Duodenal mucosa (tissue), 2 donors: Measurements from ENCODE around the gene RHOT1.
A peak's percentile ranks its signal among the peaks of the same experiment; 100 is the strongest.
"Not testable (repeated sequence)": the region's sequence is repeated elsewhere in the genome, so short reads cannot be mapped to it uniquely, and the experiment has no call there.

Source experiments
- H3K27ac ChIP-seq: one replicate; pipeline ENCODE4 v1.7.0; 2013; ENCODE audit warnings: low read depth, low read length
- H3K27me3 ChIP-seq, 2 donors: one replicate each; pipeline ENCODE4 v1.7.0; 2013; ENCODE audit warnings: low read length in 2 of 2, control low read depth in 1 of 2; ENCODE audit not compliant: insufficient read depth in 2 of 2, control insufficient read depth in 1 of 2
- H3K36me3 ChIP-seq, 2 donors: one replicate each; pipeline ENCODE4 v1.7.0; 2013; ENCODE audit warnings: low read length in 2 of 2, control low read depth in 1 of 2; ENCODE audit not compliant: insufficient read depth in 2 of 2, control insufficient read depth in 1 of 2
- H3K4me1 ChIP-seq, 2 donors: one replicate each; pipeline ENCODE4 v1.7.0; 2013; ENCODE audit warnings: low read length in 2 of 2, control low read depth in 1 of 2; ENCODE audit not compliant: insufficient read depth in 2 of 2, control insufficient read depth in 1 of 2
- H3K4me3 ChIP-seq, 2 donors: one replicate each; pipeline ENCODE4 v1.7.0; 2013; ENCODE audit warnings: low read length in 2 of 2, low read depth in 1 of 2
- H3K9ac ChIP-seq, 2 donors: one replicate each; pipeline ENCODE4 v1.7.0; 2013; ENCODE audit warnings: low read length in 2 of 2, low read depth in 1 of 2
- H3K9me3 ChIP-seq, 2 donors: one replicate each; pipeline ENCODE4 v1.7.0; 2013; ENCODE audit warnings: low read length in 2 of 2, control low read depth in 1 of 2; ENCODE audit not compliant: control insufficient read depth in 1 of 2

RHOT1 gene

GRCh38 chr17:32142038-32142856 lies at the start of gene RHOT1:
Gene RHOT1, plus strand, starts transcription at chr17:32142502. Its CDS starts 191 bp downstream, at chr17:32142693.
- peak within 1 kb of the TSS; percentile 79 to 97 for H3K4me3 ChIP-seq
- peaks cover 8 to 10% of the 10 kb centered on the region in 2 donors for H3K4me1 ChIP-seq
- H3K9ac ChIP-seq = peak within 1 kb of the TSS; percentile 80 to 91

DNA sequence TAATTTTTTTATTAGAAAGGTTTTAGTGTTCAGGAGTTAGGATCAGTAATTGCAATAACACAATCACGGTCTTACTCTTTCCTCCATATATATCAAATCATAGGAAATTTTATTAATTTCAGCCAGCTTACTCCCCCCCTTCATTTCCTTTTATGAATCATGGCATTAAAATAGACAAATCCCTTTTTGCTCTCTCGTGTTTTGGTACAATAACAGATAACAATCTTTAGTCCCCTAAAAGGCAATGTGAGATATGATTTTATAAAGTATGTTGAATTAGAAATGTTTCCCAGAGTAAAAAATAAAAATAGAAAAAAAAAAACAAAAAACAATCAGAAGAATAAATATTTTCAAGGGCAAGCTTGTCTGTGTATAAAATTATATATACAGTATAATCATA lies 42.6 kb upstream of the RHOT1 start:
- Histone ChIP-seq H3K27me3 (no peaks in the 10 kb centered on the region), H3K27ac (no peak overlapping the region), H3K9ac (no peak overlapping the region), H3K36me3 (no peaks in the 10 kb centered on the region), H3K4me1 (peaks cover 9 to 10% of the 10 kb centered on the region in 2 donors), H3K4me3 (no peak overlapping the region), H3K9me3 (no peaks in the 10 kb centered on the region)

More at GRCh38 chr17:32142038-32142856, at the start of gene RHOT1:
- H3K27ac ChIP-seq = peak within 1 kb of the TSS; percentile 77
- H3K36me3 ChIP-seq = no peaks in the 10 kb centered on the region
- H3K27me3 ChIP-seq = no peaks in the 10 kb centered on the region
- no peaks in the 10 kb centered on the region for H3K9me3 ChIP-seq

DNA sequence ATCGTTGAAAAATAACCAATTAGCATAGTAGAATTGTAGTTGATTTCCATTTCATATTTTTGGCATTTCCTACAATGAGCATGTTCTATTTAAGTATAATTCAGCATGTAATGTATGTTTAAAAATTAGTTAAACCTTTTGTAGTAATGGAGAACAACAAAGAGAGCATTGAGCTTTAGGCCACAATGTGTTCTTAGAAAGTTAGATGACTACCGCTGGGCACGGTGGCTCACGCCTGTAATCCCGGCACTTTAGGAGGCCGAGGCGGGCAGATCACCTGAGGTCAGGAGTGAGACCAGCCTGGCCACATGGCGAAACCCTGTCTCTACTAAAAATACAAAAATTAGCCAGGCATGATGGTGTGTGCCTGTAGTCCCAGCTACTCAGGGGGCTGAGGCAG lies 42.0 kb upstream of the RHOT1 start:
- H3K9me3 ChIP-seq, H3K27me3 ChIP-seq, H3K36me3 ChIP-seq, H3K27ac ChIP-seq, H3K4me3 ChIP-seq, H3K9ac ChIP-seq: not testable (repeated sequence)
- H3K4me1 ChIP-seq = peaks cover 9 to 10% of the 10 kb centered on the region in 2 donors

- Histone ChIP-seq H3K36me3 (no peaks in the 10 kb centered on the region), H3K4me3 (no peak overlapping the region), H3K27ac (no peak overlapping the region), H3K9ac (no peak overlapping the region), H3K9me3 (no peaks in the 10 kb centered on the region), H3K4me1 (peaks cover 9 to 10% of the 10 kb centered on the region in 2 donors), H3K27me3 (no peaks in the 10 kb centered on the region)
These were observed 41.2 kb upstream of the RHOT1 start for GRCh38 chr17:32100971-32101631.

- no peak overlapping the region for H3K9ac ChIP-seq
- no peaks in the 10 kb centered on the region for H3K27me3 ChIP-seq
- H3K27ac ChIP-seq = no peak overlapping the region
- H3K9me3 ChIP-seq = no peaks in the 10 kb centered on the region
- H3K4me1 ChIP-seq = peaks cover 9 to 10% of the 10 kb centered on the region in 2 donors
- H3K36me3 ChIP-seq = no peaks in the 10 kb centered on the region
- no peak overlapping the region for H3K4me3 ChIP-seq
These were observed 40.1 kb upstream of the RHOT1 start for GRCh38 chr17:32102172-32102571.

DNA sequence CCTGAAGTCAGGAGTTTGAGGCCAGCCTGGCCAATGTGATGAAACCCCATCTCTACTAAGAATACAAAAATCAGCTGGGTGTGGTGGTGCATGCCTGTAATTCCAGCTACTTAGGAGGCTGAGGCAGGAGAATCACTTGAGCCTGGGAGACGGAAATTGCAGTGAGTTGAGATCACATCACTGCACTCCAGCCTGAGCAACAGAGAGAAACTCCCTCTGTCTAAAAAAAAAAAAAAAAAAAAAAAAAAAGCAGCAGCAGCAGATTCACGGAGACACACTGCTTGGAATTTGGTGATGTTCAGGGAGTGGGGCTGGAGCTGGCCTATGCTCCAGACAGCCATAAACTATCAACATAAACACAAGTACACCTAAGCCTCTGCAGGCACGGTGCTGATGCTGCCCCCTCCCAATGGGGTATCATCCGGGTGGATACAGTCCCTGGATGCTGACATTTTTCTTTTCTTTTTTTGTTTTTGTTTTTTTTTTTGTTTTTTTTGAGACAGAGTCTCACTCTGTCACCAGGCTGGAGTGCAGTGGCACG lies 39.6 kb upstream of the RHOT1 start:
- H3K9ac ChIP-seq = no peak overlapping the region
- H3K9me3 ChIP-seq = no peaks in the 10 kb centered on the region
- no peak overlapping the region for H3K4me3 ChIP-seq
- no peak overlapping the region for H3K27ac ChIP-seq
- H3K36me3 ChIP-seq = no peaks in the 10 kb centered on the region
- peaks cover 9 to 10% of the 10 kb centered on the region in 2 donors for H3K4me1 ChIP-seq
- H3K27me3 ChIP-seq = no peaks in the 10 kb centered on the region

GRCh38 chr17:32103476-32104113 lies 38.7 kb upstream of the RHOT1 start:
- H3K36me3 ChIP-seq = no peaks in the 10 kb centered on the region
- no peak overlapping the region for H3K27ac ChIP-seq
- no peaks in the 10 kb centered on the region for H3K9me3 ChIP-seq
- no peak overlapping the region for H3K4me3 ChIP-seq
- H3K27me3 ChIP-seq = no peaks in the 10 kb centered on the region
- peaks cover 9 to 10% of the 10 kb centered on the region in 2 donors for H3K4me1 ChIP-seq
- H3K9ac ChIP-seq = no peak overlapping the region

- Histone ChIP-seq H3K9me3 (no peaks in the 10 kb centered on the region), H3K27me3 (no peaks in the 10 kb centered on the region), H3K36me3 (no peaks in the 10 kb centered on the region), H3K4me3 (no peak overlapping the region), H3K4me1 (peaks cover 9 to 10% of the 10 kb centered on the region in 2 donors), H3K9ac (no peak overlapping the region), H3K27ac (no peak overlapping the region)
These were observed 38.1 kb upstream of the RHOT1 start for GRCh38 chr17:32104158-32104557.

GRCh38 chr17:32106471-32106981 lies 35.8 kb upstream of the RHOT1 start:
- not testable (repeated sequence) for H3K27me3 ChIP-seq, H3K9ac ChIP-seq, H3K27ac ChIP-seq

DNA sequence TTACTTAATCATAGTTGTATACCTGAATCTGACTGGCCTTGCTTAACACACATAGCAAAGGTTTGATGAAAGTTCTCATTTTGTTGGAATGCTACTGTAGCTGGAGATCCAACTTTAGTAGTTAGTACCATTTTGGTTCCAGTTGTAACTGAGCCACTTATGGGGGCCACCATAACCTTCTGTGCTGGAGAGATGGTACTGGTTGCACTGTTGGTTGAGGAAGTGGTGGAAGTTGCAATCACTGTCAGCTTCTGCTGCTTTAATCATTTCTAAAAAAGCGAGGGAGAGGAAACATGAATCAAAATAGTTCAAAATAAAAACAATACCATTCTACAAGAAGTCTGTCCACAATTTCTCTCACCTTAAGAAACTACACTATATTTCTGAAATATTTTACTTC lies 35.1 kb upstream of the RHOT1 start:
- peaks cover 8 to 11% of the 10 kb centered on the region in 2 donors for H3K4me1 ChIP-seq
- H3K27me3 ChIP-seq, H3K27ac ChIP-seq, H3K9me3 ChIP-seq, H3K4me3 ChIP-seq, H3K9ac ChIP-seq, H3K36me3 ChIP-seq: not testable (repeated sequence)

More at GRCh38 chr17:32106471-32106981, 35.8 kb upstream of the RHOT1 start:
- not testable (repeated sequence) for H3K9me3 ChIP-seq, H3K36me3 ChIP-seq, H3K4me1 ChIP-seq, H3K4me3 ChIP-seq
